ENCODE results near the gene APOBR. TPM values are rescaled to one million over a fixed set of nuclear protein-coding genes. Genes with fewer than 3 reads are reported as not detected.
A peak's percentile ranks its signal among the peaks of the same experiment; 100 is the strongest.
"Not testable (repeated sequence)": the region's sequence is repeated elsewhere in the genome, so short reads cannot be mapped to it uniquely, and the experiment has no call there.

APOBR gene
- 10 to 100 TPM; 12.5 to 20.4 TPM for total RNA-seq

GRCh38 chr16:28494121-28494851 is at the start of gene APOBR:
Gene APOBR, plus strand, starts transcription at chr16:28494643. Its CDS starts 39 bp downstream, at chr16:28494682.
- Mint-ChIP-seq H3K4me1 (ENCODE audit: low read depth in 2 of 2) (peaks cover 54 to 66% of the 10 kb centered on the region in 2 donors), H3K27me3 (no peaks in the 10 kb centered on the region), H3K27ac (peak within 1 kb of the TSS; percentile 98 to 99), H3K36me3 (no peaks in the 10 kb centered on the region), H3K9me3 (no peaks in the 10 kb centered on the region), H3K4me3 (peak within 1 kb of the TSS; percentile 93)
- ATAC-seq (peak; percentile 91), DNase-seq (ENCODE audit: low spot score) (peak; percentile 95)

- DNase-seq (ENCODE audit: low spot score); H3K27me3 Mint-ChIP-seq; H3K4me3 Mint-ChIP-seq; ATAC-seq; H3K4me1 Mint-ChIP-seq (ENCODE audit: low read depth in 2 of 2); H3K36me3 Mint-ChIP-seq; H3K9me3 Mint-ChIP-seq; H3K27ac Mint-ChIP-seq: not testable (repeated sequence)
These were observed 48.1 kb upstream of the APOBR start for GRCh38 chr16:28446388-28446787.

GRCh38 chr16:28447081-28447480 is 47.4 kb upstream of the APOBR start:
- DNase-seq (ENCODE audit: low spot score); H3K4me3 Mint-ChIP-seq; H3K27ac Mint-ChIP-seq; H3K4me1 Mint-ChIP-seq (ENCODE audit: low read depth in 2 of 2); H3K36me3 Mint-ChIP-seq; H3K9me3 Mint-ChIP-seq; H3K27me3 Mint-ChIP-seq: not testable (repeated sequence)
- ATAC-seq: peak in 1 of 2 donors; percentile 50

- ATAC-seq (peak; percentile 89 to 90), DNase-seq (ENCODE audit: low spot score) (peak; percentile 49)
- peak overlapping the region; percentile 37 for H3K4me3 Mint-ChIP-seq
- peak overlapping the region; percentile 31 for H3K27ac Mint-ChIP-seq
- H3K36me3 Mint-ChIP-seq: peaks cover 7% of the 10 kb centered on the region
- no peaks in the 10 kb centered on the region for H3K27me3 Mint-ChIP-seq
- no peaks in the 10 kb centered on the region for H3K9me3 Mint-ChIP-seq
- peaks cover 12 to 15% of the 10 kb centered on the region in 2 donors for H3K4me1 Mint-ChIP-seq (ENCODE audit: low read depth in 2 of 2)
These were observed 20.7 kb upstream of the APOBR start for GRCh38 chr16:28473714-28474265.

- H3K9me3 Mint-ChIP-seq: no peaks in the 10 kb centered on the region
- DNase-seq (ENCODE audit: low spot score): no peak
- H3K27me3 Mint-ChIP-seq: no peaks in the 10 kb centered on the region
- H3K4me3 Mint-ChIP-seq: no peak overlapping the region
- ATAC-seq: no peak
- H3K36me3 Mint-ChIP-seq: peaks cover 7% of the 10 kb centered on the region
- peaks cover 12 to 15% of the 10 kb centered on the region in 2 donors for H3K4me1 Mint-ChIP-seq (ENCODE audit: low read depth in 2 of 2)
- no peak overlapping the region for H3K27ac Mint-ChIP-seq
These were observed 19.2 kb upstream of the APOBR start for GRCh38 chr16:28475221-28475620.

- H3K9me3 Mint-ChIP-seq: no peaks in the 10 kb centered on the region
- H3K27me3 Mint-ChIP-seq: no peaks in the 10 kb centered on the region
- no peak for ATAC-seq
- no peak overlapping the region for H3K4me3 Mint-ChIP-seq
- H3K36me3 Mint-ChIP-seq: peaks cover 7% of the 10 kb centered on the region
- DNase-seq (ENCODE audit: low spot score): no peak
- no peak overlapping the region for H3K27ac Mint-ChIP-seq
- H3K4me1 Mint-ChIP-seq (ENCODE audit: low read depth in 2 of 2): peaks cover 12 to 15% of the 10 kb centered on the region in 2 donors
These were observed 17.0 kb upstream of the APOBR start for GRCh38 chr16:28477311-28477920.

- H3K27me3 Mint-ChIP-seq: no peaks in the 10 kb centered on the region
- peaks cover 7% of the 10 kb centered on the region for H3K36me3 Mint-ChIP-seq
- no peak for DNase-seq (ENCODE audit: low spot score)
- ATAC-seq: no peak
- H3K4me1 Mint-ChIP-seq (ENCODE audit: low read depth in 2 of 2): peaks cover 9 to 10% of the 10 kb centered on the region in 2 donors
- no peaks in the 10 kb centered on the region for H3K9me3 Mint-ChIP-seq
- H3K4me3 Mint-ChIP-seq: no peak overlapping the region
- no peak overlapping the region for H3K27ac Mint-ChIP-seq
These were observed 15.8 kb upstream of the APOBR start for GRCh38 chr16:28478506-28479180.

- Mint-ChIP-seq H3K27ac (peak overlapping the region in 1 of 2 donors; percentile 63), H3K36me3 (peaks cover 5% of the 10 kb centered on the region), H3K4me1 (ENCODE audit: low read depth in 2 of 2) (peaks cover 0 to 4% of the 10 kb centered on the region in 2 donors), H3K27me3 (no peaks in the 10 kb centered on the region), H3K9me3 (no peaks in the 10 kb centered on the region), H3K4me3 (no peak overlapping the region)
- ATAC-seq (no peak), DNase-seq (ENCODE audit: low spot score) (no peak)
These were observed 12.4 kb upstream of the APOBR start for GRCh38 chr16:28482026-28482425.

GRCh38 chr16:28483361-28483760 is 11.1 kb upstream of the APOBR start:
- not testable (repeated sequence) for H3K4me3 Mint-ChIP-seq; DNase-seq (ENCODE audit: low spot score); ATAC-seq; H3K9me3 Mint-ChIP-seq; H3K27me3 Mint-ChIP-seq; H3K36me3 Mint-ChIP-seq
- Mint-ChIP-seq H3K27ac (peak overlapping the region in 1 of 2 donors; percentile 62), H3K4me1 (ENCODE audit: low read depth in 2 of 2) (peaks cover 2 to 12% of the 10 kb centered on the region in 2 donors)

- H3K9me3 Mint-ChIP-seq: no peaks in the 10 kb centered on the region
- no peak for DNase-seq (ENCODE audit: low spot score)
- peaks cover 4 to 26% of the 10 kb centered on the region in 2 donors for H3K4me1 Mint-ChIP-seq (ENCODE audit: low read depth in 2 of 2)
- no peaks in the 10 kb centered on the region for H3K27me3 Mint-ChIP-seq
- peaks cover 5% of the 10 kb centered on the region for H3K36me3 Mint-ChIP-seq
- peak overlapping the region in 1 of 2 donors; percentile 27 for H3K27ac Mint-ChIP-seq
- ATAC-seq: no peak
- H3K4me3 Mint-ChIP-seq: no peak overlapping the region
These were observed 8.2 kb upstream of the APOBR start for GRCh38 chr16:28486266-28486665.

GRCh38 chr16:28491230-28491969 is 3.0 kb upstream of the APOBR start:
- Mint-ChIP-seq H3K4me1 (ENCODE audit: low read depth in 2 of 2) (peaks cover 46 to 67% of the 10 kb centered on the region in 2 donors), H3K4me3 (peak overlapping the region; percentile 92), H3K9me3 (no peaks in the 10 kb centered on the region), H3K36me3 (no peaks in the 10 kb centered on the region), H3K27me3 (no peaks in the 10 kb centered on the region), H3K27ac (peak overlapping the region; percentile 98 to 99)
- DNase-seq (ENCODE audit: low spot score): no peak
- ATAC-seq: no peak

GRCh38 chr16:28491970-28492474 is 2.4 kb upstream of the APOBR start, which contains the start of gene CLN3:
Gene CLN3, minus strand, starts transcription at chr16:28492074. Its CDS starts 315 bp downstream, at chr16:28491759.
- H3K27ac Mint-ChIP-seq: peak within 1 kb of the TSS; percentile 98 to 99
- peak; percentile 76 to 77 for ATAC-seq
- DNase-seq (ENCODE audit: low spot score): peak; percentile 94
- H3K36me3 Mint-ChIP-seq: no peaks in the 10 kb centered on the region
- peaks cover 52 to 72% of the 10 kb centered on the region in 2 donors for H3K4me1 Mint-ChIP-seq (ENCODE audit: low read depth in 2 of 2)
- H3K27me3 Mint-ChIP-seq: no peaks in the 10 kb centered on the region
- peak within 1 kb of the TSS; percentile 93 for H3K4me3 Mint-ChIP-seq
- H3K9me3 Mint-ChIP-seq: no peaks in the 10 kb centered on the region

GRCh38 chr16:28492511-28492910 is 1.9 kb upstream of the APOBR start:
- Mint-ChIP-seq H3K36me3 (no peaks in the 10 kb centered on the region), H3K27me3 (no peaks in the 10 kb centered on the region), H3K4me3 (peak overlapping the region; percentile 93), H3K4me1 (ENCODE audit: low read depth in 2 of 2) (peaks cover 57 to 72% of the 10 kb centered on the region in 2 donors), H3K27ac (peak overlapping the region; percentile 98 to 99), H3K9me3 (no peaks in the 10 kb centered on the region)
- DNase-seq (ENCODE audit: low spot score) (no peak), ATAC-seq (no peak)
